ENCODE data around the gene GCM1. TPM values are rescaled to one million over a fixed set of nuclear protein-coding genes. Genes with fewer than 3 reads are reported as not detected.

The GCM1 gene
- polyA plus RNA-seq, 1 donor from 2014 or later = not detected

DNA sequence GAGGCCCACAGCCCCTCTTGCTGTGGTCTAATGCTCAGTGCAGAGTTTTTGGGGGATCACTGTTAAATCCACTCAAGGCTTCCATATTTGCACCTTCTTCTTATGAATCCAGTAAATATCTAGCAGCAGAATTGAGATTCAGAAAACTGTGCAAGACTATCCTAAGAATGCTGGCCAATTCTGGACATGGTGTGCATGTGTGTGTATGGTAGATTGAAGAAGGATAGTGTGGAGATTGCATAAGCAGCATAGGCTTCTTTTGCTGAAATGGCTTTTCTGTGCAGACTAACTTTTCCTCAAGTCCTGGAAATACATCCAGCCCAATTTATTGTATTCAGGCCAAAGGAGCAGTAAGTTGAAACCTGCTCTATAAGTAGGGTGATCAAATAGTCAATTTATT, 43.7 kb downstream of the GCM1 start:
- Histone ChIP-seq H3K79me2 (replicated peaks; ENCODE audit: insufficient read depth, low read length) (no peaks in the 10 kb centered on the region), H3K4me3 (ENCODE audit: low read length) (no peak overlapping the region), H4K20me1 (ENCODE audit: insufficient read depth) (no peaks in the 10 kb centered on the region), H2AFZ (ENCODE audit: low read depth, low read length) (no peak overlapping the region), H3K9me2 (ENCODE audit: insufficient read depth, low read length) (no peaks in the 10 kb centered on the region), H3F3A (ENCODE audit: insufficient read depth, low read length, poor library complexity, severe bottlenecking) (no peaks in the 10 kb centered on the region), H3K36me3 (ENCODE audit: insufficient read depth, low read length) (no peaks in the 10 kb centered on the region), H3K9me3 (ENCODE audit: low read length) (no peaks in the 10 kb centered on the region), H3K27ac (ENCODE audit: low read length) (no peak overlapping the region), H3K9ac (ENCODE audit: low read length) (no peak overlapping the region), H3K4me2 (ENCODE audit: low read length) (no peak overlapping the region), H3K27me3 (ENCODE audit: insufficient read depth, low read depth, low read length) (no peaks in the 10 kb centered on the region)
- TF ChIP-seq EP300 (conservative IDR thresholded peaks at IDR 0.05; ENCODE audit: poor library complexity, severe bottlenecking) (no peak), SMC3 (conservative IDR thresholded peaks at IDR 0.05; ENCODE audit: poor library complexity) (no peak), TAF1 (IDR thresholded peaks at IDR 0.05; ENCODE audit: low read depth) (no peak), POLR2AphosphoS5 (IDR thresholded peaks at IDR 0.05) (no peak), MXI1 (conservative IDR thresholded peaks at IDR 0.05; ENCODE audit: poor library complexity, severe bottlenecking) (no peak), RAD21 (conservative IDR thresholded peaks at IDR 0.05) (no peak), EZH2 (IDR thresholded peaks at IDR 0.05; ENCODE audit: borderline replicate concordance, insufficient read depth, low read length, poor library complexity, severe bottlenecking) (no peak)
- TF ChIP-seq, protein P1, sequence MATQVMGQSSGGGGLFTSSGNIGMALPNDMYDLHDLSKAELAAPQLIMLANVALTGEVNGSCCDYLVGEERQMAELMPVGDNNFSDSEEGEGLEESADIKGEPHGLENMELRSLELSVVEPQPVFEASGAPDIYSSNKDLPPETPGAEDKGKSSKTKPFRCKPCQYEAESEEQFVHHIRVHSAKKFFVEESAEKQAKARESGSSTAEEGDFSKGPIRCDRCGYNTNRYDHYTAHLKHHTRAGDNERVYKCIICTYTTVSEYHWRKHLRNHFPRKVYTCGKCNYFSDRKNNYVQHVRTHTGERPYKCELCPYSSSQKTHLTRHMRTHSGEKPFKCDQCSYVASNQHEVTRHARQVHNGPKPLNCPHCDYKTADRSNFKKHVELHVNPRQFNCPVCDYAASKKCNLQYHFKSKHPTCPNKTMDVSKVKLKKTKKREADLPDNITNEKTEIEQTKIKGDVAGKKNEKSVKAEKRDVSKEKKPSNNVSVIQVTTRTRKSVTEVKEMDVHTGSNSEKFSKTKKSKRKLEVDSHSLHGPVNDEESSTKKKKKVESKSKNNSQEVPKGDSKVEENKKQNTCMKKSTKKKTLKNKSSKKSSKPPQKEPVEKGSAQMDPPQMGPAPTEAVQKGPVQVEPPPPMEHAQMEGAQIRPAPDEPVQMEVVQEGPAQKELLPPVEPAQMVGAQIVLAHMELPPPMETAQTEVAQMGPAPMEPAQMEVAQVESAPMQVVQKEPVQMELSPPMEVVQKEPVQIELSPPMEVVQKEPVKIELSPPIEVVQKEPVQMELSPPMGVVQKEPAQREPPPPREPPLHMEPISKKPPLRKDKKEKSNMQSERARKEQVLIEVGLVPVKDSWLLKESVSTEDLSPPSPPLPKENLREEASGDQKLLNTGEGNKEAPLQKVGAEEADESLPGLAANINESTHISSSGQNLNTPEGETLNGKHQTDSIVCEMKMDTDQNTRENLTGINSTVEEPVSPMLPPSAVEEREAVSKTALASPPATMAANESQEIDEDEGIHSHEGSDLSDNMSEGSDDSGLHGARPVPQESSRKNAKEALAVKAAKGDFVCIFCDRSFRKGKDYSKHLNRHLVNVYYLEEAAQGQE (IDR thresholded peaks at IDR 0.05; ENCODE audit: borderline replicate concordance) = no peak
- TF ChIP-seq, protein P2, sequence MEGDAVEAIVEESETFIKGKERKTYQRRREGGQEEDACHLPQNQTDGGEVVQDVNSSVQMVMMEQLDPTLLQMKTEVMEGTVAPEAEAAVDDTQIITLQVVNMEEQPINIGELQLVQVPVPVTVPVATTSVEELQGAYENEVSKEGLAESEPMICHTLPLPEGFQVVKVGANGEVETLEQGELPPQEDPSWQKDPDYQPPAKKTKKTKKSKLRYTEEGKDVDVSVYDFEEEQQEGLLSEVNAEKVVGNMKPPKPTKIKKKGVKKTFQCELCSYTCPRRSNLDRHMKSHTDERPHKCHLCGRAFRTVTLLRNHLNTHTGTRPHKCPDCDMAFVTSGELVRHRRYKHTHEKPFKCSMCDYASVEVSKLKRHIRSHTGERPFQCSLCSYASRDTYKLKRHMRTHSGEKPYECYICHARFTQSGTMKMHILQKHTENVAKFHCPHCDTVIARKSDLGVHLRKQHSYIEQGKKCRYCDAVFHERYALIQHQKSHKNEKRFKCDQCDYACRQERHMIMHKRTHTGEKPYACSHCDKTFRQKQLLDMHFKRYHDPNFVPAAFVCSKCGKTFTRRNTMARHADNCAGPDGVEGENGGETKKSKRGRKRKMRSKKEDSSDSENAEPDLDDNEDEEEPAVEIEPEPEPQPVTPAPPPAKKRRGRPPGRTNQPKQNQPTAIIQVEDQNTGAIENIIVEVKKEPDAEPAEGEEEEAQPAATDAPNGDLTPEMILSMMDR (IDR thresholded peaks at IDR 0.05; ENCODE audit: poor library complexity, severe bottlenecking) = no peak

DNA sequence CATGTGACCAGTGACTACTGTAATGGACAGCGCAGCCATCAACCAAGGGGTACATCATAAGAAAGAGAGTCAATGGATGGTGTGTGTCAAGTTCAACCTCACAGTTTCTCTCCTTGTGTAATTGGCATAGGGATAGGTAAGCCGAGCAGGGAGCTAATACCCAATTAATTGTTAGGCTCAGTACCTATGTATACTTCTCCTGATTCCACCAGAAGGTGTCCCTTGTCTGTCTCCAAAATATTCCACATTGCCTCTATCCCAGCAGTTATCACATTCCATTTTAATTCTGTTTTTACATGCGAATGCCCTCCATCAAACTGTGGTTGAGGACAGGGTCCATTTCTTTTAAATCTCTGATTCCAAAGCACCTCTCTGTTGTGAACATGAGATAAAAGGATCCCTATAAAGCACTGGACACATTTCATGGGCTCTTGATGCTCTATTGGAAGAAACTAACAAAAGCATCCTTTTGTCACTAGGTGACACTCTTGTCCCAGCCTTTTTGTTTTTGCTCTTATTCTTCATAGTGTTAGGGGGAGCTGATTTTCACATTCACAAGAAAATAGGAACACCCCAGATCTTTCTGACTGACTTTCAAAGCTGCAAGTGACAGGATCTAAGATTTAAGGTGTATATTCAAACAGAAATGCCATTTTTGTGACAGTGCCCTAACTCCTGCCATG, 44.5 kb downstream of the GCM1 start:
- no peak overlapping the region for H2AFZ ChIP-seq (ENCODE audit: low read depth, low read length)
- H3K27ac ChIP-seq (ENCODE audit: low read length) = no peak overlapping the region
- H3K27me3 ChIP-seq (ENCODE audit: insufficient read depth, low read depth, low read length) = no peaks in the 10 kb centered on the region
- H3K4me3 ChIP-seq (ENCODE audit: low read length) = no peak overlapping the region
- no peaks in the 10 kb centered on the region for H3K9me2 ChIP-seq (ENCODE audit: insufficient read depth, low read length)
- H3F3A ChIP-seq (ENCODE audit: insufficient read depth, low read length, poor library complexity, severe bottlenecking) = no peaks in the 10 kb centered on the region
- no peaks in the 10 kb centered on the region for H3K36me3 ChIP-seq (ENCODE audit: insufficient read depth, low read length)
- no peak overlapping the region for H3K4me2 ChIP-seq (ENCODE audit: low read length)
- H3K9me3 ChIP-seq (ENCODE audit: low read length) = no peaks in the 10 kb centered on the region
- no peaks in the 10 kb centered on the region for H4K20me1 ChIP-seq (ENCODE audit: insufficient read depth)
- H3K79me2 ChIP-seq (replicated peaks; ENCODE audit: insufficient read depth, low read length) = no peaks in the 10 kb centered on the region
- TF ChIP-seq, protein P2 (IDR thresholded peaks at IDR 0.05; ENCODE audit: poor library complexity, severe bottlenecking) = peak; percentile 58
- TF ChIP-seq POLR2AphosphoS5 (IDR thresholded peaks at IDR 0.05) = no peak
- peak; percentile 66 for TF ChIP-seq SMC3 (conservative IDR thresholded peaks at IDR 0.05; ENCODE audit: poor library complexity)
- TF ChIP-seq, protein P1 (IDR thresholded peaks at IDR 0.05; ENCODE audit: borderline replicate concordance) = no peak
- TF ChIP-seq RAD21 (conservative IDR thresholded peaks at IDR 0.05) = peak; percentile 66
- H3K9ac ChIP-seq (ENCODE audit: low read length) = no peak overlapping the region
